Measurements from ENCODE around the gene TEX53.
A peak's percentile ranks its signal among the peaks of the same experiment; 100 is the strongest.

The TEX53 gene

GRCh38 chr9:114685951-114686350 is 28.3 kb upstream of the TEX53 start:
- Histone ChIP-seq H3K79me2 (ENCODE audit: low read length) (no peaks in the 10 kb centered on the region), H3K9me3 (ENCODE audit: insufficient read depth, low read length) (no peaks in the 10 kb centered on the region), H3K4me2 (ENCODE audit: low read length) (no peak overlapping the region), H3K27ac (ENCODE audit: low read length) (no peak overlapping the region), H2AFZ (ENCODE audit: low read depth, low read length) (no peak overlapping the region), H3K27me3 (ENCODE audit: low read depth, low read length) (peaks cover 75% of the 10 kb centered on the region), H3K36me3 (replicated peaks; ENCODE audit: low read depth, low read length) (no peaks in the 10 kb centered on the region), H3K4me1 (ENCODE audit: low read length) (peaks cover 13% of the 10 kb centered on the region), H4K20me1 (ENCODE audit: insufficient read depth, low read length) (peaks cover 8% of the 10 kb centered on the region; the same call in 1 of the 2 replicates), H3K4me3 (ENCODE audit: low read length) (no peak overlapping the region), H3K9ac (ENCODE audit: low read length) (no peak overlapping the region)
- TF ChIP-seq CTCF (IDR thresholded peaks at IDR 0.05; ENCODE audit: low read depth, low read length) = no peak
- no peak for TF ChIP-seq EZH2phosphoT487 (IDR thresholded peaks at IDR 0.05; ENCODE audit: low read depth)

DNA sequence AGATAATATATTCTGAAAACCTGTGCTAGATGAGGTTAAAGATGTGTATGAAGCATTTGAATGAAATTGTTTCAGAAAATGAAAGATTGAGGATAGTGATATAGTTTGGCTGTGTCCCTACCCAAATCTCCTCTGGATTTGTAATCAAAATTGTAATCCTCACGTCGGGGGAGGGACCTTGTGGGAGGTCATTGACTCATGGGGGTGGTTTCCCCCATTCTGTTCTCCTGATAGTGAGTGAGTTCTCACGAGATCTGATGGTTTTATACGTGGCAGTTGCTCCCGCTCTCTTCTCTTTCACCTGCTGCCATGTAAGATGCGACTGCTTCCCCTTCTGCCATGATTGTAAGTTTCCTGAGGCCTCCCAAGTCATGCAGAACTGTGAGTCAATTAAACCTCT is 26.4 kb upstream of the TEX53 start:
- TF ChIP-seq EZH2phosphoT487 (IDR thresholded peaks at IDR 0.05; ENCODE audit: low read depth) = no peak
- TF ChIP-seq CTCF (IDR thresholded peaks at IDR 0.05; ENCODE audit: low read depth, low read length) = no peak
- Histone ChIP-seq H3K9ac (ENCODE audit: low read length) (no peak overlapping the region), H3K9me3 (ENCODE audit: insufficient read depth, low read length) (no peaks in the 10 kb centered on the region), H3K4me1 (ENCODE audit: low read length) (peaks cover 5% of the 10 kb centered on the region), H3K79me2 (ENCODE audit: low read length) (no peaks in the 10 kb centered on the region), H3K27me3 (ENCODE audit: low read depth, low read length) (peaks cover 76% of the 10 kb centered on the region), H3K36me3 (replicated peaks; ENCODE audit: low read depth, low read length) (no peaks in the 10 kb centered on the region), H3K27ac (ENCODE audit: low read length) (no peak overlapping the region), H2AFZ (ENCODE audit: low read depth, low read length) (no peak overlapping the region), H4K20me1 (ENCODE audit: insufficient read depth, low read length) (no peaks in the 10 kb centered on the region; the same call in 1 of the 2 replicates), H3K4me3 (ENCODE audit: low read length) (no peak overlapping the region), H3K4me2 (ENCODE audit: low read length) (no peak overlapping the region)

DNA sequence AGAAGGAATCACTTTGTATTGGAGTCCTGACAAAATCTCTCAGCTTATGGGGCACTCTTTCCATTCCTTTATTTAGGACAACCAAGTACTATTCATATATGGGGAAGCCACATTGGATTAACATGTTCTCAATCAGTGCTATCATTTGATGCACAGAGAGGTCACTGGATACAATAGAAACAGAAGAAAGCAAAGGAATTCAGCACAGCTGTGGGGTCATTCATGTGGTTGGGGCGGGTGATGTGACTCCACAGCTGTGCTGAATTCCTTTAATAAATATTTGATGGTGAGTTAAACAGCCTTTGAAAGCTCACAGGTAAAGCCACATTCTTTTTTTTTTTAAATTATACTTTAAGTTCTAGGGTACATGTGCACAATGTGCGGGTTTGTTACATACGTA is 25.2 kb upstream of the TEX53 start:
- Histone ChIP-seq H3K27ac (ENCODE audit: low read length) (no peak overlapping the region), H3K4me3 (ENCODE audit: low read length) (no peak overlapping the region), H3K9ac (ENCODE audit: low read length) (no peak overlapping the region), H3K9me3 (ENCODE audit: insufficient read depth, low read length) (no peaks in the 10 kb centered on the region), H2AFZ (ENCODE audit: low read depth, low read length) (no peak overlapping the region), H3K4me1 (ENCODE audit: low read length) (peaks cover 5% of the 10 kb centered on the region), H3K4me2 (ENCODE audit: low read length) (no peak overlapping the region), H3K79me2 (ENCODE audit: low read length) (no peaks in the 10 kb centered on the region), H3K36me3 (replicated peaks; ENCODE audit: low read depth, low read length) (no peaks in the 10 kb centered on the region), H4K20me1 (ENCODE audit: insufficient read depth, low read length) (no peaks in the 10 kb centered on the region), H3K27me3 (ENCODE audit: low read depth, low read length) (peaks cover 76% of the 10 kb centered on the region)
- TF ChIP-seq CTCF (IDR thresholded peaks at IDR 0.05; ENCODE audit: low read depth, low read length) (no peak), EZH2phosphoT487 (IDR thresholded peaks at IDR 0.05; ENCODE audit: low read depth) (no peak)

- peaks cover 76% of the 10 kb centered on the region for H3K27me3 ChIP-seq (ENCODE audit: low read depth, low read length)
- no peaks in the 10 kb centered on the region for H3K79me2 ChIP-seq (ENCODE audit: low read length)
- no peaks in the 10 kb centered on the region for H3K9me3 ChIP-seq (ENCODE audit: insufficient read depth, low read length)
- H3K27ac ChIP-seq (ENCODE audit: low read length) = no peak within 1 kb of the TSS
- H3K4me2 ChIP-seq (ENCODE audit: low read length) = peak within 1 kb of the TSS; percentile 19; the same call in 1 of the 2 replicates
- H3K4me3 ChIP-seq (ENCODE audit: low read length) = no peak within 1 kb of the TSS
- H3K9ac ChIP-seq (ENCODE audit: low read length) = no peak within 1 kb of the TSS
- H3K4me1 ChIP-seq (ENCODE audit: low read length) = peaks cover 5% of the 10 kb centered on the region
- H2AFZ ChIP-seq (ENCODE audit: low read depth, low read length) = no peak within 1 kb of the TSS
- no peaks in the 10 kb centered on the region for H3K36me3 ChIP-seq (replicated peaks; ENCODE audit: low read depth, low read length)
- TF ChIP-seq EZH2phosphoT487 (IDR thresholded peaks at IDR 0.05; ENCODE audit: low read depth) = no peak
- peak; percentile 75 for TF ChIP-seq CTCF (IDR thresholded peaks at IDR 0.05; ENCODE audit: low read depth, low read length)
- no peaks in the 10 kb centered on the region for H4K20me1 ChIP-seq (ENCODE audit: insufficient read depth, low read length)
Measured at GRCh38 chr9:114681594-114682332, 24.2 kb upstream of the TEX53 start, which contains the start of gene TEX48. Gene TEX48 (minus strand): TSS chr9:114682192. CDS start chr9:114671723, 10,469 bp downstream.

All from OCI-LY3 (cell line).